ENCODE results near the gene FSIP1.

GRCh38 chr15:39697509-39697908, 85.1 kb downstream of the FSIP1 start:
- TF ChIP-seq EZH2 (IDR thresholded peaks at IDR 0.05; ENCODE audit: borderline replicate concordance, low read length) (no peak), CTCF (conservative IDR thresholded peaks at IDR 0.05 in 1 of 2, IDR thresholded peaks at IDR 0.05 in 1 of 2; ENCODE audit: extremely low read depth in 1 of 2, insufficient read depth in 1 of 2, low read depth in 1 of 2, low read length in 2 of 2) (no peak)

Data from mammary epithelial cell (primary cell).